Measurements from ENCODE around the gene CEP97.
"Not testable (repeated sequence)": the region's sequence is repeated elsewhere in the genome, so short reads cannot be mapped to it uniquely, and the experiment has no call there.

CEP97 gene

GRCh38 chr3:101724329-101725193, at the start of gene CEP97:
TSS of gene CEP97 (plus strand) at chr3:101724614. CDS start at chr3:101724677, 63 bp downstream.
- DNase-seq: peak; percentile 74 to 87

GRCh38 chr3:101675709-101676215, 48.7 kb upstream of the CEP97 start:
- DNase-seq: no peak

GRCh38 chr3:101676216-101676764, 48.1 kb upstream of the CEP97 start:
- no peak for DNase-seq

GRCh38 chr3:101676765-101677435, 47.5 kb upstream of the CEP97 start, which contains the start of gene ZBTB11:
TSS of gene ZBTB11 (minus strand) at chr3:101677132. CDS start at chr3:101676914, 218 bp downstream.
- DNase-seq: no peak

- no peak for DNase-seq
These were observed 46.8 kb upstream of the CEP97 start for GRCh38 chr3:101677436-101678286.

- DNase-seq: not testable (repeated sequence)
These were observed 45.6 kb upstream of the CEP97 start for GRCh38 chr3:101678837-101679236.

- no peak for DNase-seq
These were observed 43.9 kb upstream of the CEP97 start for GRCh38 chr3:101680466-101680865.

- DNase-seq: no peak
These were observed 39.4 kb upstream of the CEP97 start for GRCh38 chr3:101685050-101685400.

- DNase-seq: no peak
These were observed 38.5 kb upstream of the CEP97 start for GRCh38 chr3:101685870-101686307.

- no peak for DNase-seq
These were observed 37.1 kb upstream of the CEP97 start for GRCh38 chr3:101687142-101687931.

GRCh38 chr3:101689286-101689685, 35.1 kb upstream of the CEP97 start:
- DNase-seq: no peak

GRCh38 chr3:101690972-101691371, 33.4 kb upstream of the CEP97 start:
- DNase-seq: no peak

GRCh38 chr3:101691685-101692671, 32.4 kb upstream of the CEP97 start:
- DNase-seq: not testable (repeated sequence)

- not testable (repeated sequence) for DNase-seq
These were observed 30.9 kb upstream of the CEP97 start for GRCh38 chr3:101693540-101693939.

GRCh38 chr3:101694836-101695235, 29.6 kb upstream of the CEP97 start:
- DNase-seq: not testable (repeated sequence)

GRCh38 chr3:101695779-101696372, 28.5 kb upstream of the CEP97 start:
- DNase-seq: no peak

GRCh38 chr3:101701696-101702634, 22.4 kb upstream of the CEP97 start:
- DNase-seq: no peak

GRCh38 chr3:101702726-101703125, 21.7 kb upstream of the CEP97 start:
- no peak for DNase-seq

- DNase-seq: no peak
These were observed 21.2 kb upstream of the CEP97 start for GRCh38 chr3:101703169-101703568.

Measured in NCI-H187 (cell line).